Tibial artery (tissue), 4 donors: ENCODE measurements around the gene NACAD.

ENCODE experiments used
- DNase-seq, 2 donors: peaks; one replicate each; pipeline ENCODE4 v3.0.0-alpha.2; 2019
- H3K27ac ChIP-seq, 2 donors: fragments of 200-600 bp; sonication (generic) in 1 of 2; 1 replicate in 1 of 2; 2 replicates in 1 of 2; pipeline ENCODE4 v1.5.1; 2018 to 2019; ENCODE audit warnings: mild to moderate bottlenecking in 1 of 2
- H3K27me3 ChIP-seq, 2 donors: fragments of 200-600 bp; sonication (generic) in 1 of 2; one replicate each; pipeline versions ENCODE4 v1.5.1 to v1.6.0; 2016 to 2019
- H3K36me3 ChIP-seq, 3 donors: fragments of 200-600 bp; sonication (generic) in 2 of 3; one replicate each; pipeline ENCODE4 v1.5.1; 2016 to 2019; ENCODE audit warnings: mild to moderate bottlenecking in 2 of 3
- H3K4me1 ChIP-seq, 4 donors: fragments of 200-600 bp; sonication (generic) in 2 of 4; 1 replicate in 3 of 4; 2 replicates in 1 of 4; pipeline ENCODE4 v1.5.1; 2016 to 2019
- H3K4me3 ChIP-seq, 2 donors: fragments of 200-600 bp; sonication (generic) in 1 of 2; 1 replicate in 1 of 2; 2 replicates in 1 of 2; pipeline ENCODE4 v1.5.1; 2018 to 2019; ENCODE audit warnings: mild to moderate bottlenecking in 2 of 2
- H3K9me3 ChIP-seq, 3 donors: fragments of 200-600 bp; sonication (generic) in 1 of 3; one replicate each; pipeline ENCODE4 v1.5.1; 2016 to 2019
- intact Hi-C: fragments of 100-400 bp; cut with DNase I; formaldehyde crosslinking; loops from one replicate; pipeline ENCODE4 v1.15.0; 2023; ENCODE audit warnings: low total_unique reads
- TF ChIP-seq, protein P1 (sequence below), 2 experiments: fragments of 200-600 bp in 1 of 2; fragments of 450-650 bp in 1 of 2; IDR thresholded peaks; one replicate each; pipeline ENCODE4 v1.5.1; 2017 to 2019; ENCODE audit warnings: antibody characterized with exemption in 2 of 2, mild to moderate bottlenecking in 1 of 2, moderate library complexity in 1 of 2

NACAD gene

DNA sequence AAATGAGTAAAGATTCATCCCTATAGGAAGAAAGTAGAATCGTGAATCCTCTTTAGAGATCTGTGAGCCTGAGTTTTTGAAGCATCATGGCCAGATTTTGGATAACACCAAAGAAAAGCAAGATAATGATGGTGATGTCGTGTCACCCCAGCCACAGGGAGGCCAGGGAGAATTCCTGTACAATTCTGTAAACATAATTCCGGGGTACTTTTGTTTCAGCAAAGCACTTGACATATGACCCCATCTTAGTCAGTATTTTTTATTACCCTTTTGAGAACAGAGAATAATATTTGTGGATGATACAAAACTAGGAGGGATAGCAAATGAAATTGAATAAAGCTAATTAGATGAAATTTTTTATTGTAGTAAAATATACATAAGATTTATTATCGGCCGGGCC, 33.8 kb downstream of the NACAD start:
- TF ChIP-seq, protein P1, sequence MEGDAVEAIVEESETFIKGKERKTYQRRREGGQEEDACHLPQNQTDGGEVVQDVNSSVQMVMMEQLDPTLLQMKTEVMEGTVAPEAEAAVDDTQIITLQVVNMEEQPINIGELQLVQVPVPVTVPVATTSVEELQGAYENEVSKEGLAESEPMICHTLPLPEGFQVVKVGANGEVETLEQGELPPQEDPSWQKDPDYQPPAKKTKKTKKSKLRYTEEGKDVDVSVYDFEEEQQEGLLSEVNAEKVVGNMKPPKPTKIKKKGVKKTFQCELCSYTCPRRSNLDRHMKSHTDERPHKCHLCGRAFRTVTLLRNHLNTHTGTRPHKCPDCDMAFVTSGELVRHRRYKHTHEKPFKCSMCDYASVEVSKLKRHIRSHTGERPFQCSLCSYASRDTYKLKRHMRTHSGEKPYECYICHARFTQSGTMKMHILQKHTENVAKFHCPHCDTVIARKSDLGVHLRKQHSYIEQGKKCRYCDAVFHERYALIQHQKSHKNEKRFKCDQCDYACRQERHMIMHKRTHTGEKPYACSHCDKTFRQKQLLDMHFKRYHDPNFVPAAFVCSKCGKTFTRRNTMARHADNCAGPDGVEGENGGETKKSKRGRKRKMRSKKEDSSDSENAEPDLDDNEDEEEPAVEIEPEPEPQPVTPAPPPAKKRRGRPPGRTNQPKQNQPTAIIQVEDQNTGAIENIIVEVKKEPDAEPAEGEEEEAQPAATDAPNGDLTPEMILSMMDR (IDR thresholded peaks at IDR 0.05): no peak
- Histone ChIP-seq H3K9me3 (no peaks in the 10 kb centered on the region), H3K27ac (no peak overlapping the region), H3K27me3 (no peaks in the 10 kb centered on the region), H3K36me3 (peaks cover 0 to 3% (median 0%) of the 10 kb centered on the region in 3 donors), H3K4me1 (no peaks in the 10 kb centered on the region), H3K4me3 (no peak overlapping the region)
- DNase-seq: no peak
- intact Hi-C loops: no loop called here

DNA sequence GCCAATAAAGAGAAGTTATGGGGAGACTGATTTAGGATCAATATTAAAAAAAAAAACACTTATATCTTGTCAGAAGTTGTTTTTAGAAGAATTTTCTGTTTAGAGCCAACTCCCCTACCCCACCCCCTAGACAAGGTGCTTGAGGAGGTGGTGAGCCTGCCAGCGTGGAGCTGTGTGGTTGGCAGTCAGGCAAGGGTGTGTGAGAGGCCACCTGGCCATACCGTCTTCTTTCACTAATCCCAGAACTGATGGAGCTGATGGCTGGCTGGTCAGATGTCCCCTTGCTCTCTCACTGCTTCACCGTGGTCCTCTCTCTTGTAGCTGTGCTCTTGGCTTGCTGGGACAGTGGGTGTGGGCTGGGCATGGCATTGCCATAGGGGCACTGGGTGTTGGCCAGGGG, 34.3 kb downstream of the NACAD start:
- H3K36me3 ChIP-seq: peaks cover 0 to 8% (median 0%) of the 10 kb centered on the region in 3 donors
- intact Hi-C loops: no loop called here
- H3K4me3 ChIP-seq: no peak overlapping the region
- no peaks in the 10 kb centered on the region for H3K9me3 ChIP-seq
- no peaks in the 10 kb centered on the region for H3K27me3 ChIP-seq
- TF ChIP-seq, protein P1 (IDR thresholded peaks at IDR 0.05): no peak
- no peaks in the 10 kb centered on the region for H3K4me1 ChIP-seq
- DNase-seq: peak in 1 of 2 donors; percentile 28
- H3K27ac ChIP-seq: no peak overlapping the region

DNA sequence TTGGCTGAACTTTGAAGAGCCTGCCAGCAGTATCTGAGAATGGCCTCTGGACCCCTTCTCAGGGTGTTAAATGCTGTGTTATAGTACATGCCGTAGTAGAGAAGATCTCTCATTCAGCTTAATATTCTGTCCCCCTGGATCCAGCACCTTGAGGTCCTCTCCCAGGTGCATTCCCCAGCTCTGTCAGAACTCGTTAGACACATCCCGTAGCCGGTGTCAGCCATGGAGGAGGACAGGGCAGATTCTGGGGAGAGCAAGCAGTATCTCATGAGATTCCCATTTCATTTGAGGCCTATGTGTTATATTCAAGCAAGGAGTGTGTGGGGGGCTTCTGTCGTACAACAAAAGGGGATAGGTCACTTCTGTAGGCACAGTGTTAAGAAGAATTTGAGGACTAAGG, 34.8 kb downstream of the NACAD start:
- TF ChIP-seq, protein P1 (IDR thresholded peaks at IDR 0.05): no peak

DNA sequence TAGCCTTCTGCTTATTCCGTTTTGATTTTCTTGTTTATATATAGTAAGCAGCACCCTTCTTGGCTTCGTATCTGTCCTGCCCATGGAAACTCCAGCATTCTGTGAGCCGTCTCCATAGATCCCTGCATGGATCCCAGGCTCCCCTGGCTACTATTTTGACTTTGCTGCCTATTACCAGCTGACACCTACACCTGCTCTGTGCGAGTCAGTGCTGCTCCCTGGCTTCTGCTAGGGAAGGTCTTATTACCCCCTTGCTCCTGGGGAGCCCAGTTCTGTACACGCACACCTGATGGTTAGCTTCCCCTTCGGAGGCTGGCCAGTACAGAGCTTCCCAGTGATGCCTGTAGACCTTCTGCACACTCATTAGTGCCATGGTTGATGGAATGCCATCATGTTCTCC, 35.4 kb downstream of the NACAD start:
- DNase-seq: peak in 1 of 2 donors; percentile 31

More for the DNA sequence above, 34.8 kb downstream of the NACAD start:
- Histone ChIP-seq H3K27ac (no peak overlapping the region), H3K36me3 (peaks cover 0 to 8% (median 0%) of the 10 kb centered on the region in 3 donors), H3K4me1 (no peaks in the 10 kb centered on the region), H3K27me3 (no peaks in the 10 kb centered on the region), H3K4me3 (no peak overlapping the region), H3K9me3 (no peaks in the 10 kb centered on the region)
- DNase-seq: no peak
- intact Hi-C loops: no loop called here

DNA sequence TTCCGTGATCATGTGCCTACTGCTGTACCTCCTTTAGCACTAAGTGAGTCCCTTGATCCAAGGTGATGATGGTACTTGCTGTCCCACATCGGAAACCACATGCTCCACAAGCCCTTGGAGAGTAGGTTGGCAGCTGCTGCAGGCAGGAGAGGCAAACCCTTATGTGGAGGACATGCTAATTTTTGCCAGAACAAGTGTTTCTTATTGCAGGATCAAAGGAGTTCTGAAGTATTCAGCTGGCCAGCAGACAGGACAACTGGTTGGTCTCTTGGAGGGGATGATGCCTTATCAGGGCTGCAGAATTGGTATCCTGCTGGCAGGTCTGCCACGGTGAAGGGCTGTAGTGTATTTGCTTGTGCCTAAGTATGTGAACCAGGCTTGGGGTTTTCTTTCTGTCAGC, 36.8 kb downstream of the NACAD start:
- no peaks in the 10 kb centered on the region for H3K4me1 ChIP-seq
- H3K9me3 ChIP-seq: no peaks in the 10 kb centered on the region
- no peak overlapping the region for H3K27ac ChIP-seq
- no peaks in the 10 kb centered on the region for H3K27me3 ChIP-seq
- DNase-seq: peak in 1 of 2 donors; percentile 34
- peaks cover 6 to 10% (median 8%) of the 10 kb centered on the region in 3 donors for H3K36me3 ChIP-seq
- no peak overlapping the region for H3K4me3 ChIP-seq
- intact Hi-C loops: no loop called here
- TF ChIP-seq, protein P1 (IDR thresholded peaks at IDR 0.05): no peak

More for the DNA sequence above, 35.4 kb downstream of the NACAD start:
- Histone ChIP-seq H3K36me3 (peaks cover 0 to 8% (median 0%) of the 10 kb centered on the region in 3 donors), H3K9me3 (no peaks in the 10 kb centered on the region), H3K27me3 (no peaks in the 10 kb centered on the region), H3K27ac (no peak overlapping the region), H3K4me3 (no peak overlapping the region), H3K4me1 (no peaks in the 10 kb centered on the region)
- TF ChIP-seq, protein P1 (IDR thresholded peaks at IDR 0.05): no peak
- intact Hi-C loops: no loop called here

DNA sequence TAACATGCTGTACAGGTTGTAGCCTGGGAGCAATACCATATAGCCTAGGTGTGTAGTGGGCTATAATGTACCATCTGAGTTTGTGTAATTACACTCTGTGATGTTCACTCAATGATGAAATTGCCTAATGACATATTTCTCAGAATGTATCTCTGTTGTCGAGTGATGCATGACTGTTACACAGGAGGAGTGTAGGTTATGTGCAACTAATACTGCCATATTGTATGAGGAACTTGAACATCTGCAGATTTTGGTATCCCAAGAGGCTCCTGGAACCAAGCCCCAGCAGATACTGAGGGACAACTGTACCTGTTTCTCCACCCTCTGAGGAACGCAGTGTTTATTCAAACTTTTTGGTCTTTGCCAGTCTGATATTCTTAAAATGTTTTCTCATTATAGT, 38.6 kb downstream of the NACAD start:
- Histone ChIP-seq H3K27ac (no peak overlapping the region), H3K4me1 (no peaks in the 10 kb centered on the region), H3K27me3 (no peaks in the 10 kb centered on the region), H3K4me3 (no peak overlapping the region), H3K9me3 (no peaks in the 10 kb centered on the region), H3K36me3 (peaks cover 8 to 15% (median 12%) of the 10 kb centered on the region in 3 donors)
- no peak for DNase-seq
- TF ChIP-seq, protein P1 (IDR thresholded peaks at IDR 0.05): no peak
- intact Hi-C loops: no loop called here
